Liver (tissue), 3 donors: Measurements from ENCODE around the gene LIM2.

Experiments
- ATF3 ChIP-seq: IDR thresholded peaks from 2 replicates; pipeline ENCODE4 v1.6.1; 2016; ENCODE audit warnings: antibody characterized with exemption
- CTCF ChIP-seq: fragments of 150-350 bp; IDR thresholded peaks from 2 replicates; pipeline ENCODE4 v1.5.1; 2017; ENCODE audit warnings: improper control_type of control experiment, low read depth, low read length; ENCODE audit not compliant: missing input control
- EGR1 ChIP-seq, 2 donors: IDR thresholded peaks; 2 replicates each; pipeline ENCODE4 v1.6.1; 2016 to 2018; ENCODE audit warnings: antibody characterized with exemption in 2 of 2, low read depth in 2 of 2
- GABPA ChIP-seq, 2 donors: IDR thresholded peaks in 1 of 2; conservative IDR thresholded peaks in 1 of 2; 2 replicates each; pipeline ENCODE4 v1.6.1; 2016; ENCODE audit warnings: antibody characterized with exemption in 2 of 2, mild to moderate bottlenecking in 1 of 2, moderate library complexity in 1 of 2
- JUND ChIP-seq, 2 donors: IDR thresholded peaks; 2 replicates each; pipeline ENCODE4 v1.6.1; 2016; ENCODE audit warnings: antibody characterized with exemption in 2 of 2
- RXRA ChIP-seq, 2 donors: IDR thresholded peaks; 2 replicates each; pipeline ENCODE4 v1.6.1; 2017 to 2018; ENCODE audit warnings: antibody characterized with exemption in 2 of 2, mild to moderate bottlenecking in 1 of 2
- TAF1 ChIP-seq: conservative IDR thresholded peaks from 2 replicates; pipeline ENCODE4 v1.6.1; 2016; ENCODE audit warnings: antibody characterized with exemption, mild to moderate bottlenecking
- ZBTB33 ChIP-seq: IDR thresholded peaks from 2 replicates; pipeline ENCODE4 v1.6.1; 2016; ENCODE audit warnings: antibody characterized with exemption
- TF ChIP-seq, protein P1 (sequence below): IDR thresholded peaks from 2 replicates; pipeline ENCODE4 v1.6.1; 2016; ENCODE audit warnings: antibody characterized with exemption, mild to moderate bottlenecking
- TF ChIP-seq, protein P2 (sequence below): IDR thresholded peaks from 2 replicates; pipeline ENCODE4 v1.6.1; 2016; ENCODE audit warnings: antibody characterized with exemption
- donor health status: healthy.
- donor health status: healthy.

- TF ChIP-seq CTCF (no peak), TAF1 (no peak), GABPA (IDR thresholded peaks at IDR 0.05 in 1 of 2, conservative IDR thresholded peaks at IDR 0.05 in 1 of 2) (no peak), EGR1 (IDR thresholded peaks at IDR 0.05; ENCODE audit: low read depth in 2 of 2) (no peak), ZBTB33 (no peak), RXRA (IDR thresholded peaks at IDR 0.05) (no peak), JUND (IDR thresholded peaks at IDR 0.05) (no peak), ATF3 (no peak)
- TF ChIP-seq, protein P1, sequence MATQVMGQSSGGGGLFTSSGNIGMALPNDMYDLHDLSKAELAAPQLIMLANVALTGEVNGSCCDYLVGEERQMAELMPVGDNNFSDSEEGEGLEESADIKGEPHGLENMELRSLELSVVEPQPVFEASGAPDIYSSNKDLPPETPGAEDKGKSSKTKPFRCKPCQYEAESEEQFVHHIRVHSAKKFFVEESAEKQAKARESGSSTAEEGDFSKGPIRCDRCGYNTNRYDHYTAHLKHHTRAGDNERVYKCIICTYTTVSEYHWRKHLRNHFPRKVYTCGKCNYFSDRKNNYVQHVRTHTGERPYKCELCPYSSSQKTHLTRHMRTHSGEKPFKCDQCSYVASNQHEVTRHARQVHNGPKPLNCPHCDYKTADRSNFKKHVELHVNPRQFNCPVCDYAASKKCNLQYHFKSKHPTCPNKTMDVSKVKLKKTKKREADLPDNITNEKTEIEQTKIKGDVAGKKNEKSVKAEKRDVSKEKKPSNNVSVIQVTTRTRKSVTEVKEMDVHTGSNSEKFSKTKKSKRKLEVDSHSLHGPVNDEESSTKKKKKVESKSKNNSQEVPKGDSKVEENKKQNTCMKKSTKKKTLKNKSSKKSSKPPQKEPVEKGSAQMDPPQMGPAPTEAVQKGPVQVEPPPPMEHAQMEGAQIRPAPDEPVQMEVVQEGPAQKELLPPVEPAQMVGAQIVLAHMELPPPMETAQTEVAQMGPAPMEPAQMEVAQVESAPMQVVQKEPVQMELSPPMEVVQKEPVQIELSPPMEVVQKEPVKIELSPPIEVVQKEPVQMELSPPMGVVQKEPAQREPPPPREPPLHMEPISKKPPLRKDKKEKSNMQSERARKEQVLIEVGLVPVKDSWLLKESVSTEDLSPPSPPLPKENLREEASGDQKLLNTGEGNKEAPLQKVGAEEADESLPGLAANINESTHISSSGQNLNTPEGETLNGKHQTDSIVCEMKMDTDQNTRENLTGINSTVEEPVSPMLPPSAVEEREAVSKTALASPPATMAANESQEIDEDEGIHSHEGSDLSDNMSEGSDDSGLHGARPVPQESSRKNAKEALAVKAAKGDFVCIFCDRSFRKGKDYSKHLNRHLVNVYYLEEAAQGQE: no peak
- TF ChIP-seq, protein P2, sequence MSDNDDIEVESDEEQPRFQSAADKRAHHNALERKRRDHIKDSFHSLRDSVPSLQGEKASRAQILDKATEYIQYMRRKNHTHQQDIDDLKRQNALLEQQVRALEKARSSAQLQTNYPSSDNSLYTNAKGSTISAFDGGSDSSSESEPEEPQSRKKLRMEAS: no peak
Observed at GRCh38 chr19:51372649-51373504, 14.9 kb downstream of the LIM2 start, which contains the start of gene NKG7.
